Right lobe of liver (tissue), 6 donors: ENCODE data around the gene IKBKE. TPM values are rescaled to one million over a fixed set of nuclear protein-coding genes. Genes with fewer than 3 reads are reported as not detected.
A peak's percentile ranks its signal among the peaks of the same experiment; 100 is the strongest.

Experiments
- ATAC-seq, 4 donors: fragments of 200-7000 bp; cut with Tn5 transposase; one replicate each; pipeline ENCODE4 v1.9.1; 2020; ENCODE audit warnings: mild to moderate bottlenecking in 4 of 4, moderate library complexity in 4 of 4
- DNase-seq, 3 donors: peaks; one replicate each; pipeline ENCODE4 v3.0.0-alpha.2; 2020
- H3K27ac ChIP-seq, 3 donors: fragments of 200-600 bp; one replicate each; pipeline ENCODE4 v1.8.0; 2022
- H3K27me3 ChIP-seq, 2 donors: fragments of 200-600 bp; one replicate each; pipeline ENCODE4 v1.8.0; 2022
- H3K36me3 ChIP-seq, 4 donors: fragments of 200-600 bp; sonication (generic) in 1 of 4; one replicate each; pipeline versions ENCODE4 v1.5.1 to v1.8.0; 2017 to 2022; ENCODE audit warnings: control low read depth in 1 of 4
- H3K4me1 ChIP-seq, 4 donors: fragments of 200-600 bp; sonication (generic) in 1 of 4; one replicate each; pipeline versions ENCODE4 v1.5.1 to v1.8.0; 2017 to 2022; ENCODE audit warnings: control low read depth in 1 of 4
- H3K4me3 ChIP-seq, 3 donors: fragments of 200-600 bp; one replicate each; pipeline ENCODE4 v1.8.0; 2022
- H3K9me3 ChIP-seq, 4 donors: fragments of 200-600 bp; sonication (generic) in 1 of 4; one replicate each; pipeline versions ENCODE4 v1.5.1 to v1.8.0; 2017 to 2022; ENCODE audit warnings: control low read depth in 1 of 4
- CTCF ChIP-seq, 4 donors: fragments of 200-600 bp in 3 of 4; fragments of 450-650 bp in 1 of 4; IDR thresholded peaks; one replicate each; pipeline versions ENCODE4 v1.5.1 to v1.8.0; 2016 to 2022; ENCODE audit warnings: antibody characterized with exemption in 4 of 4, mild to moderate bottlenecking in 2 of 4
- POLR2A ChIP-seq: fragments of 450-650 bp; IDR thresholded peaks from one replicate; pipeline ENCODE4 v1.6.1; 2017; ENCODE audit warnings: antibody characterized with exemption, mild to moderate bottlenecking
- WGBS: methylation state at CpG from one replicate; pipeline ENCODE4 v1.1.6; 2018; ENCODE audit warnings: low coverage, low lambda C conversion rate; ENCODE audit not compliant: insufficient coverage; ENCODE audit errors: missing lambda C conversion rate; 5-methylcytosine and 5-hydroxymethylcytosine counted together
- intact Hi-C, 2 donors: fragments of 100-400 bp; cut with DNase I; formaldehyde crosslinking; loops; one replicate each; pipeline versions ENCODE4 v1.11.2 to v1.14.1; 2022
- total RNA-seq, 6 experiments: library from RNA; depleted of rRNA in 2 of 6; stranded (reverse); fragments of >200 nt in 2 of 6; fragmentation: NEBNext Ultra II Directional in 3 of 6; extraction: Animal tissue kit (Norgen Biotek cat#: 25700) in 3 of 6; gene quantifications; one replicate each; pipeline versions ENCODE4 v1.1.0 to v1.2.4, GENCODE V29; 2016 to 2023
- donor health status: DM: no; HTN: yes; CAD: no.
- donor health status: DM: no; HTN: no; CAD: no.
- donor health status: DM: no; HTN: no; CAD: no.
- donor health status: DM: no; HTN: yes; CAD: no.
- donor health status: DM: no; HTN: yes; CAD: no.

The IKBKE gene
- total RNA-seq, 6 experiments from 2014 or later: 0.86 to 2.7 (median 1.9) TPM

DNA sequence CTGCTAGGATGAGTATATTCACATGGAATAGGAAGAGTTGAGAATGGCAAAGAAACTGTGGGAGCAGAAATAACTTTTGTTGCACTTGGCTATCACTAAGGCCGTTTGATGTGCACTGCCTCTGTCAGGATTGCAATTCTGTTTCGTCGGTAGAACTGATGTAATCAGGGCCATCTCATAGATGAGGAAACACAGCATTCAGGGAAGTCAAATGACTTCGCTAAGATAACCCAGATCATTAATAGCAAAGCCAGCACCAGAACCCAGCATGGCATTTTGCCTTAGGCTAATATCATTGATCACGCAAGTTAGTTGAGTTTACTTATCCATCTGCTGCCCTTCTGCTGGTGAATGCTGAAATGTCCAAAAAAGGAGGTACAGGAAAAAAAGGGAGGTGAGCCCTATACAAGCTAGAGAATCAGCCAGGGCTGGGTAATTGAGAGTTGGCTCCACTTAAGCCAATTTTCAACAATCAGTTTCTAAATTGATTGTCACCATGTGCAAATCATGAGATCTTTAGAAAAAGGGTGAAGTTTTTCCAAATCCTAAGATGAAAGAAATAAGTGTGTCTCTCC, 44.6 kb downstream of the IKBKE start:
- 22% methylated on average over 5 of the region's 5 CpGs for WGBS
- Histone ChIP-seq H3K27me3 (no peaks in the 10 kb centered on the region), H3K4me3 (no peak overlapping the region), H3K4me1 (peaks cover 0 to 75% (median 25%) of the 10 kb centered on the region in 4 donors), H3K36me3 (no peaks in the 10 kb centered on the region), H3K9me3 (no peaks in the 10 kb centered on the region), H3K27ac (peak overlapping the region in 2 of 3 donors; percentile 40 to 64)
- DNase-seq (no peak), ATAC-seq (peak in 3 of 4 donors; percentile 41 to 61 (median 55))
- intact Hi-C loops: no loop called here
- TF ChIP-seq CTCF (IDR thresholded peaks at IDR 0.05): no peak
- TF ChIP-seq POLR2A: no peak

DNA sequence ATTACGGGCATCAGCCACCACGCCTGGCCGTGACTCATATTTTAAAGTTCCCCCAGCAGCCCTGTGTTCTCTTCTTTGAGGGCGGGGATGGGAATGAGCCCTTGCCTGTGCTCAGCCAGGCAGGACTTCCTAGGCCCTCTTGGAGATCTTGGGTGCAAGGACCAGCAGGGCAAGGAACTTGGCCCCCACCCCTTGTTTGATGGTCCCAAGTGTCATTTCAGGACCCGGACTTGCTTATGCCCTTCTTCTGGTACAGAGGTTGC, 46.4 kb downstream of the IKBKE start:
- intact Hi-C loops: no loop called here
- 0% methylated on average over 1 of the region's 5 CpGs for WGBS
- TF ChIP-seq POLR2A: no peak
- TF ChIP-seq CTCF (IDR thresholded peaks at IDR 0.05): no peak
- Histone ChIP-seq H3K36me3 (no peaks in the 10 kb centered on the region), H3K4me3 (no peak overlapping the region), H3K27ac (no peak overlapping the region), H3K27me3 (no peaks in the 10 kb centered on the region), H3K9me3 (no peaks in the 10 kb centered on the region), H3K4me1 (peaks cover 0 to 59% (median 17%) of the 10 kb centered on the region in 4 donors)
- ATAC-seq (no peak), DNase-seq (no peak)

DNA sequence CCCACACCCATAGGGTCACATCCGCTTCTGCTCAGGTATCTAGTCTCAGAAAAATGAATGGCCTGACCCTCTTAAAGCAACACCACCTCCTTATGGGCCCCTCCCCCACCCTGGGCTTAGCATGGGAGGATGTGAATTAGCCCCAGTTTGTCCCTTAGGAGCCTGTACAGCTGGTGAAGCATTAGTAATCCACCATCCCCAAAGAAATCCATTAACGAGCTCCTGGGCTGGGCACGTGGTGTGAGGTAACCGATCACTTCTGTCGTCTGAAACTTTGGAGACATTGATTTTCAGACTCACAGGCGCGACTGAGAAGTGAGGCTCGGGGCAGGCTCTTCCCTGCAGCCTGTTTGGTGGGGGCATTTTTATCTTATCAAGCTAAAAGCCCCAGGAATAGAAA, 47.5 kb downstream of the IKBKE start:
- peak overlapping the region in 1 of 3 donors; percentile 85 for H3K27ac ChIP-seq
- no peaks in the 10 kb centered on the region for H3K27me3 ChIP-seq
- intact Hi-C loops: no loop called here
- H3K4me1 ChIP-seq: peaks cover 0 to 49% (median 14%) of the 10 kb centered on the region in 4 donors
- no peak overlapping the region for H3K4me3 ChIP-seq
- no peaks in the 10 kb centered on the region for H3K36me3 ChIP-seq
- DNase-seq (peak in 1 of 3 donors; percentile 38), ATAC-seq (peak; percentile 13 to 23 (median 16))
- H3K9me3 ChIP-seq: no peaks in the 10 kb centered on the region
- TF ChIP-seq POLR2A (no peak), CTCF (IDR thresholded peaks at IDR 0.05) (no peak)
- 88% methylated on average over 1 of the region's 8 CpGs for WGBS

- H3K4me1 ChIP-seq: peaks cover 0 to 49% (median 14%) of the 10 kb centered on the region in 4 donors
- H3K36me3 ChIP-seq: no peaks in the 10 kb centered on the region
- WGBS: 35% methylated on average over 3 of the region's 18 CpGs
- no peak for TF ChIP-seq CTCF (IDR thresholded peaks at IDR 0.05)
- TF ChIP-seq POLR2A: no peak
- no peaks in the 10 kb centered on the region for H3K9me3 ChIP-seq
- peak overlapping the region in 1 of 3 donors; percentile 31 for H3K4me3 ChIP-seq
- peak in 2 of 3 donors; percentile 43 to 74 for DNase-seq
- H3K27me3 ChIP-seq: no peaks in the 10 kb centered on the region
- peak overlapping the region in 2 of 3 donors; percentile 8 to 85 for H3K27ac ChIP-seq
- intact Hi-C loops: no loop called here
- peak; percentile 64 to 83 (median 78) for ATAC-seq
Observed at GRCh38 chr1:206518206-206518605, 47.9 kb downstream of the IKBKE start.
